ENCODE data around the gene PLA2G3. TPM values are rescaled to one million over a fixed set of nuclear protein-coding genes. Genes with fewer than 3 reads are reported as not detected.
A peak's percentile ranks its signal among the peaks of the same experiment; 100 is the strongest.
"Not testable (repeated sequence)": the region's sequence is repeated elsewhere in the genome, so short reads cannot be mapped to it uniquely, and the experiment has no call there.

PLA2G3 gene
- total RNA-seq, 1 experiment from 2014 or later, result not detected

DNA sequence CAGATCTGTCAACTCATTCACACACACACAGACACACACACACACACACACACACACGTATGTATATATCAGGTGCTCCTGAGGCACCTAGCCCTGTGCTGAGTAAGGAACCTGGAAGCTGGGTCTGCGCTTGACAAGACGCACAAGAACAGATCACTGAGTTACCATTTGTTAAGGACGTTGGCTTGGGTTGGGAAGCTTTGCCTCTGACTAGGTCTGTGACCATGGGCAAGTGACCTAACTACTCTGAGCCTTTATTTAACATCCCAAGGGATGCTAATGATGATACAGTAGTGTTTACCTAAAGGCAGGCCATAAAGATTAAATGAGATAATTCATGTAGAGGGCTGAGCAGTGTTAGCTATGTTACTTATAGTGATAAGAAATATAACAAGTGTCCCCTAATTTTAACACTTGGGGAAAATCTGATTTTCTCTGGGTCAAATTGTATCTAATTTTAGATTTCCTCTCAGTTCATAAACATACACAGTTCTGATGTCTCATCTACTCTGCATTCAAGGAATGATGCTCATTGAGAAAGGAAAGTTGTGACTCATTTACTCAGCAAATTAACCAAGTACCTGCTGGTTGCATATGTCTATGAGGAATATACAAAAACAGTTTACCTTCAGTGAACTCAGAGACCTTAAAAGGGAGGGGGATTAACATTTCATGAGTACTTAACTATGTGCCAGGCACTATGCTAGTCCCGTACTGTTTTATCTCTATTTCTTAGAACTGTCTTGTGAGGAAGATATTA is 33.3 kb upstream of the PLA2G3 start:
- no peaks in the 10 kb centered on the region; the same call in 1 of the 2 replicates for H3K36me3 ChIP-seq (ENCODE audit: insufficient read depth, low read length)
- no peaks in the 10 kb centered on the region for H3K9me3 ChIP-seq (ENCODE audit: low read length)
- no peaks in the 10 kb centered on the region for H3K27me3 ChIP-seq (ENCODE audit: low read length)
- H3K4me1 ChIP-seq (ENCODE audit: low read length), result peaks cover 41% of the 10 kb centered on the region
- H4K20me1 ChIP-seq (ENCODE audit: insufficient read depth, low read depth, low read length), result no peaks in the 10 kb centered on the region
- DNase-seq, result no peak
- peak overlapping the region; percentile 38; the same call in 1 of the 2 replicates for H3K27ac ChIP-seq (ENCODE audit: low read length)
- H3K9me2 ChIP-seq (replicated peaks; ENCODE audit: insufficient read depth, low read length), result no peaks in the 10 kb centered on the region
- peaks cover 93% of the 10 kb centered on the region for H3K79me2 ChIP-seq (ENCODE audit: low read length)
- H2AFZ ChIP-seq (ENCODE audit: low read length), result no peak overlapping the region
- H3K9ac ChIP-seq (ENCODE audit: low read length), result no peak overlapping the region
- H3K4me3 ChIP-seq (ENCODE audit: low read length), result no peak overlapping the region
- no peak overlapping the region for H3K4me2 ChIP-seq (ENCODE audit: low read depth, low read length, poor library complexity, severe bottlenecking)

DNA sequence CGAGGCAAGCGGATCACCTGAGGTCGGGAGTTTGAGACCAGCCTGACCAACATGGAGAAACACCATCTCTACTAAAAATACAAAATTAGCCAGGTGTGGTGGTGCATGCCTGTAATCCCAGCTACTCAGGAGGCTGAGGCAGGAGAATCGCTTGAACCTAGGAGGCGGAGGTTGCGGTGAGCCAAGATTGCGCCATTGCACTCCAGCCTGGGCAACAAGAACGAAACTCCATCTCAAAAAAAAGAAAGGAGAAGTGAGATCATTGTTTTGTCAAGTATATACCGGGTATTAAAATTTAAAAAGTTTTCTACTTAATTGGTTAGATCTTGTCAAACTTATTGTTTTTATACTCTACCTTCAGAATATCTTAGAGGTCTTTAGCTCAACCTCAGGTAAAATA is 31.4 kb upstream of the PLA2G3 start:
- not testable (repeated sequence) for H3K9ac ChIP-seq (ENCODE audit: low read length); H3K36me3 ChIP-seq (ENCODE audit: insufficient read depth, low read length); H4K20me1 ChIP-seq (ENCODE audit: insufficient read depth, low read depth, low read length); DNase-seq; H3K27me3 ChIP-seq (ENCODE audit: low read length); H3K4me2 ChIP-seq (ENCODE audit: low read depth, low read length, poor library complexity, severe bottlenecking); H3K9me3 ChIP-seq (ENCODE audit: low read length); H3K9me2 ChIP-seq (replicated peaks; ENCODE audit: insufficient read depth, low read length); H3K4me3 ChIP-seq (ENCODE audit: low read length); H2AFZ ChIP-seq (ENCODE audit: low read length)
- H3K79me2 ChIP-seq (ENCODE audit: low read length), result peaks cover 91% of the 10 kb centered on the region
- H3K27ac ChIP-seq (ENCODE audit: low read length), result peak overlapping the region; percentile 52; the same call in 1 of the 2 replicates
- H3K4me1 ChIP-seq (ENCODE audit: low read length), result peaks cover 60% of the 10 kb centered on the region

DNA sequence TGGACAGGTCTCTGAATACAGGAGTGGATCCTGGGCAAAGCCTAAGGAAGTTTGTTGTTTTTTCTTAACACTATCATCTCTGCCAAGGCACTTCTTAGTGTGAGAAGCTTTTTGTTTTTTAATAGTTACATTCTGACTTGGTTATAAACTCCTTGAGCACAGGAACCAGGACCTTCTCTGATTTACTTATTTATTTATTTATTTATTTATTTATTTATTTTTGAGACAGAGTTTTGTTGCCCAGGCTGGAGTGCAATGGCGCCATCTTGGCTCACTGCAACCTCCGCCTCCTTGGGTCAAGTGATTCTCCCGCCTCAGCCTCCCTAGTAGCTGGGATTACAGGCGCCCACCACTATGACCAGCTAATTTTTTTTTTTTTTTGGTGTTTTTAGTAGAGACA is 30.7 kb upstream of the PLA2G3 start:
- peaks cover 90% of the 10 kb centered on the region for H3K79me2 ChIP-seq (ENCODE audit: low read length)
- H3K27ac ChIP-seq (ENCODE audit: low read length), result peak overlapping the region; percentile 95
- no peak overlapping the region for H3K4me3 ChIP-seq (ENCODE audit: low read length)
- no peaks in the 10 kb centered on the region for H3K9me3 ChIP-seq (ENCODE audit: low read length)
- no peak for DNase-seq
- no peaks in the 10 kb centered on the region; the same call in 1 of the 2 replicates for H3K36me3 ChIP-seq (ENCODE audit: insufficient read depth, low read length)
- no peaks in the 10 kb centered on the region for H4K20me1 ChIP-seq (ENCODE audit: insufficient read depth, low read depth, low read length)
- H3K27me3 ChIP-seq (ENCODE audit: low read length), result no peaks in the 10 kb centered on the region
- no peak overlapping the region for H3K9ac ChIP-seq (ENCODE audit: low read length)
- no peak overlapping the region for H3K4me2 ChIP-seq (ENCODE audit: low read depth, low read length, poor library complexity, severe bottlenecking)
- no peaks in the 10 kb centered on the region for H3K9me2 ChIP-seq (replicated peaks; ENCODE audit: insufficient read depth, low read length)
- peaks cover 63% of the 10 kb centered on the region for H3K4me1 ChIP-seq (ENCODE audit: low read length)
- no peak overlapping the region for H2AFZ ChIP-seq (ENCODE audit: low read length)

DNA sequence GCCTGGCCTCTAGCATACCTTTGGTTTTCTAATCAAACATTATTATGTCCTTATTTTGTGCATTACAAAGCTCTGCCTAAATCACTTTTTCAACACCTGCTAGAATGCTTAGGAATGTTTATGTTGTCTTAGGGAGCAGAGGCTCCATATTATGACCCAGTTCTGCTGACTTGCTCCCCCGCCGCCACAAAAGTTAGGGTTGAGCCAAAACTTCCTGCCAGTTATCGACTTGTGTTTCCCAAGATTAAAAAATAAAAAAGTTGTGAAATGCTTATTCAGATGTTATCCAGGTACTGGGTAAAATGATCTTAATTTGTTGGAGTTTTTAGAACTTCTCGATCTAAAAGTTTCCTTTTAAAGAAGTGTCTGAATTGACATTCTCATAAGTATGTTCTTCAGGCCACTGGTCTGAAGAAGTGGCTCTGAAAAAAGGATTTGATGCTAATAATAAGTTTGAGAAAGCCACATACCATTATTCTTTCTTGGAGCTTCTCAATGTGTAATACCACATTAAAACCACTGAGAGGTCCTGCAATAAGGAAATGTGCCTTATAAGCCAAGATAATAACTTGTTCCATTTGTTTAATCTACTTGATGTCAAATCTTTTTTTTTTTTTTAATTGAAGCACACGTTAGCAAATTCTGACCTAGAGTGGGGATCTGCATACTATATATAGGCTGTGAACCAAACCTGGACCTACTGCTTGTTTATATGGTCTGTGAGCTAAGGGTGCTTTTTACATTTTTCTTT is 21.9 kb upstream of the PLA2G3 start:
- peak overlapping the region; percentile 89 for H3K9ac ChIP-seq (ENCODE audit: low read length)
- no peaks in the 10 kb centered on the region for H3K27me3 ChIP-seq (ENCODE audit: low read length)
- no peaks in the 10 kb centered on the region for H3K9me2 ChIP-seq (replicated peaks; ENCODE audit: insufficient read depth, low read length)
- H3K4me3 ChIP-seq (ENCODE audit: low read length), result peak overlapping the region; percentile 90; the same call in 1 of the 2 replicates
- peaks cover 56% of the 10 kb centered on the region for H3K4me1 ChIP-seq (ENCODE audit: low read length)
- DNase-seq, result peak; percentile 62
- peak overlapping the region; percentile 65 for H3K27ac ChIP-seq (ENCODE audit: low read length)
- no peaks in the 10 kb centered on the region for H3K9me3 ChIP-seq (ENCODE audit: low read length)
- no peaks in the 10 kb centered on the region; the same call in 1 of the 2 replicates for H4K20me1 ChIP-seq (ENCODE audit: insufficient read depth, low read depth, low read length)
- H3K36me3 ChIP-seq (ENCODE audit: insufficient read depth, low read length), result no peaks in the 10 kb centered on the region
- no peak overlapping the region for H2AFZ ChIP-seq (ENCODE audit: low read length)
- H3K4me2 ChIP-seq (ENCODE audit: low read depth, low read length, poor library complexity, severe bottlenecking), result peak overlapping the region; percentile 80
- peaks cover 51% of the 10 kb centered on the region for H3K79me2 ChIP-seq (ENCODE audit: low read length)

DNA sequence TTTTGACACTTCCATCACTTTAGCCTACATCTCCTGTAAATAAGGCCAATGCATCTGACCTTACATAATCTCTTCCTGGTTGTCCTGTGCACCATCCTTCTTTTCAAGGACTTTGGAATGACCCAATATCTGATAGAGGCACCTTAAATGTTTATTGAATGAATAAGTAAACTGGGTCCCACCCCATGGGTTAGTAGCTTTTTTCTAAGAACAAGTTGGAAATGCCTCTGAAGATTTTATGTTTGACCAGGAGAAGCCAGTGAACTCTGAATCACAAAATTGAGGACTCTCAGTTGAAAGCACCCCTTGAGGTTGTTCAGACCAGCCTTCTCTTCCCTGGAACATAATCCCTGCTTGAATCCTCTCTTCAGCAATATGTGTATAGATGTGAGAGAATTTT is 21.1 kb upstream of the PLA2G3 start:
- no peak for DNase-seq
- Histone ChIP-seq H3K27ac (ENCODE audit: low read length) (peak overlapping the region; percentile 65; the same call in 1 of the 2 replicates), H3K27me3 (ENCODE audit: low read length) (no peaks in the 10 kb centered on the region), H3K36me3 (ENCODE audit: insufficient read depth, low read length) (no peaks in the 10 kb centered on the region), H3K79me2 (ENCODE audit: low read length) (peaks cover 49% of the 10 kb centered on the region), H3K9me3 (ENCODE audit: low read length) (no peaks in the 10 kb centered on the region), H3K9me2 (replicated peaks; ENCODE audit: insufficient read depth, low read length) (no peaks in the 10 kb centered on the region), H3K9ac (ENCODE audit: low read length) (peak overlapping the region; percentile 89), H4K20me1 (ENCODE audit: insufficient read depth, low read depth, low read length) (no peaks in the 10 kb centered on the region; the same call in 1 of the 2 replicates), H3K4me2 (ENCODE audit: low read depth, low read length, poor library complexity, severe bottlenecking) (peak overlapping the region; percentile 80), H3K4me3 (ENCODE audit: low read length) (peak overlapping the region; percentile 90), H2AFZ (ENCODE audit: low read length) (no peak overlapping the region), H3K4me1 (ENCODE audit: low read length) (peaks cover 51% of the 10 kb centered on the region)

DNA sequence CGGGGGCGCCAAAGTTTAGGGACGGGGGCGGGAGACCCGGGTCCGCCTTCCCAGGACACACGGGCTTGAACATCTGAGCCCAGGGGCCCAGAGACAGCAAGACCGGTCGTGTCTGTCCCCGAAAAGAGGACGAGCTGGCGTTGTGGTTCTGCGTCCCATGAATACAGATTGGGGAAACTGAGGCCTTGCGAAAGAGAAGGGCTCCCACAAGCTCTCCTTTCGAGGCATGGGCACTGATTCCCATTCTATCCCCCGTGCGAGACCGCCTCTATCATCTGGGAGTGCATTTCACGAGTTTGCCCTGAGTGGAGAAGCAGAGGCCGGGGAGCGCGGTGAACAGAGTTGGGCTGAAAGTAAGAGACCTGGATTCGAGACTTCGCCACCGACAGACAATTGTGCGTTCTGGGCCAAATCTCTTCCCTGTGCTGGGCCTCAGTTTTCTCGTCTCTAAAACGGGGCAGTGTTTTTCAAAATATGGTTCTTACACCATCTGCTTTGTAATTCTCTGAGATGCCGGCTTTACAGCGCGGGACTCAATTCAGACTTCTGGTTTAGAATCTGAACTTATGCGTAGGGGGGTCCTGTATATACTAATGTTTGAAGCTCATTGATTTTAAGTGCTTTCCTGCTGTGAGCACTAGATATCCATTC is 20.1 kb upstream of the PLA2G3 start:
- peak; percentile 60 for DNase-seq
- Histone ChIP-seq H3K4me2 (ENCODE audit: low read depth, low read length, poor library complexity, severe bottlenecking) (peak overlapping the region; percentile 80), H3K4me3 (ENCODE audit: low read length) (peak overlapping the region; percentile 90), H3K79me2 (ENCODE audit: low read length) (peaks cover 41% of the 10 kb centered on the region), H3K27ac (ENCODE audit: low read length) (peak overlapping the region; percentile 4; the same call in 1 of the 2 replicates), H3K9ac (ENCODE audit: low read length) (peak overlapping the region; percentile 89), H3K27me3 (ENCODE audit: low read length) (no peaks in the 10 kb centered on the region), H4K20me1 (ENCODE audit: insufficient read depth, low read depth, low read length) (no peaks in the 10 kb centered on the region; the same call in 1 of the 2 replicates), H2AFZ (ENCODE audit: low read length) (peak overlapping the region; percentile 82; the same call in 1 of the 2 replicates), H3K9me2 (replicated peaks; ENCODE audit: insufficient read depth, low read length) (no peaks in the 10 kb centered on the region), H3K36me3 (ENCODE audit: insufficient read depth, low read length) (no peaks in the 10 kb centered on the region), H3K4me1 (ENCODE audit: low read length) (peaks cover 44% of the 10 kb centered on the region), H3K9me3 (ENCODE audit: low read length) (no peaks in the 10 kb centered on the region)

DNA sequence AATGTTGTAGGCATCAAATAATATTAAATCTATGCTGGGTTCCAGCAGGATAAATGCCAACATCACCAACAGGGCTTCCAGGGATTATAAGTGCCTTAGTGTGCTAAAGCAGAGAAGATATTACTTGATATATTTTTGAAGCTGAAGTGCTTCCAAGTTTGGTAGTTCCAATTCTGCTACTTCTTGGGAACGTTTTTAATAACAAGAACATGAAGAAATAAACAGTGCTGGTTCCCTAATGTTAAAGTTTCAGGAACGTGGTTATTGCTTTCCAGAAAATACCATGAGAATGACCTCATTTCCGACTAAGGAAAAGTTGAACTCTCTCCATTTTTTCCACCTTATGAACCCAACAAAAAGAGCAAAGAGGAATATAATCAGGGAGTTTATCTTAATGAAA is 15.1 kb upstream of the PLA2G3 start:
- H3K4me3 ChIP-seq (ENCODE audit: low read length), result no peak overlapping the region
- no peak overlapping the region for H3K4me2 ChIP-seq (ENCODE audit: low read depth, low read length, poor library complexity, severe bottlenecking)
- H3K4me1 ChIP-seq (ENCODE audit: low read length), result peaks cover 6% of the 10 kb centered on the region
- no peak overlapping the region for H3K27ac ChIP-seq (ENCODE audit: low read length)
- DNase-seq, result no peak
- no peaks in the 10 kb centered on the region for H3K9me2 ChIP-seq (replicated peaks; ENCODE audit: insufficient read depth, low read length)
- H4K20me1 ChIP-seq (ENCODE audit: insufficient read depth, low read depth, low read length), result no peaks in the 10 kb centered on the region; the same call in 1 of the 2 replicates
- H3K27me3 ChIP-seq (ENCODE audit: low read length), result no peaks in the 10 kb centered on the region
- H3K79me2 ChIP-seq (ENCODE audit: low read length), result peaks cover 3% of the 10 kb centered on the region
- no peak overlapping the region for H3K9ac ChIP-seq (ENCODE audit: low read length)
- H3K36me3 ChIP-seq (ENCODE audit: insufficient read depth, low read length), result no peaks in the 10 kb centered on the region
- H2AFZ ChIP-seq (ENCODE audit: low read length), result no peak overlapping the region
- H3K9me3 ChIP-seq (ENCODE audit: low read length), result no peaks in the 10 kb centered on the region

DNA sequence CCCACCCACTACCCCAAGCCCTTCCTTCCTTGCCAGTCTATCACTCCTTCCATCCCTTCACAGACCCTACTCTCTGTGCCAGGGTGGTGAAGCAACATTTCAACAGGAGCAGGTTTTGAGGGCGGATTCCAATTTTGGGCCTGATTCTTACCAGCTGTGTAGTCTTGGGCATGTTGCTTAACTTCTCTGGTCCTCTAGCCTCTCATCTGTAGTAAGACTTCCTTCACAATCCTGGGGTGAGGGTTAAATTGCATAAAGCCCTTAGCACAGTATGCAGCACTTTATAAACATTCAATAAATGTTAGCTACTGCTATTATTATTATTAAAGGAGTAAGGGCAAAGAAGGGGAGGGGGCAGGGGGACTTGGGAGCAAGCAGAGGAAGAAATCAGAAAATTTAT is 14.7 kb upstream of the PLA2G3 start:
- H3K27ac ChIP-seq (ENCODE audit: low read length), result no peak overlapping the region
- peaks cover 6% of the 10 kb centered on the region for H3K4me1 ChIP-seq (ENCODE audit: low read length)
- no peak overlapping the region for H2AFZ ChIP-seq (ENCODE audit: low read length)
- no peak overlapping the region for H3K4me2 ChIP-seq (ENCODE audit: low read depth, low read length, poor library complexity, severe bottlenecking)
- no peak overlapping the region for H3K4me3 ChIP-seq (ENCODE audit: low read length)
- H4K20me1 ChIP-seq (ENCODE audit: insufficient read depth, low read depth, low read length), result no peaks in the 10 kb centered on the region
- no peaks in the 10 kb centered on the region for H3K9me3 ChIP-seq (ENCODE audit: low read length)
- DNase-seq, result no peak
- H3K9me2 ChIP-seq (replicated peaks; ENCODE audit: insufficient read depth, low read length), result no peaks in the 10 kb centered on the region
- no peak overlapping the region for H3K9ac ChIP-seq (ENCODE audit: low read length)
- H3K79me2 ChIP-seq (ENCODE audit: low read length), result no peaks in the 10 kb centered on the region
- no peaks in the 10 kb centered on the region for H3K27me3 ChIP-seq (ENCODE audit: low read length)
- no peaks in the 10 kb centered on the region for H3K36me3 ChIP-seq (ENCODE audit: insufficient read depth, low read length)

Data from Karpas-422 (cell line).